Heart left ventricle (tissue), 16 donors: Measurements from ENCODE around the gene CDH13. TPM values are rescaled to one million over a fixed set of nuclear protein-coding genes. Genes with fewer than 3 reads are reported as not detected.

Experiments
- ATAC-seq, 4 donors: fragments of 200-7000 bp; cut with Tn5 transposase; one replicate each; pipeline ENCODE4 v1.9.1; 2020 to 2022; ENCODE audit warnings: moderate library complexity in 4 of 4, mild to moderate bottlenecking in 3 of 4, moderate number of reproducible peaks in 1 of 4
- DNase-seq, 5 donors: peaks; one replicate each; pipeline ENCODE4 v3.0.0-alpha.2; 2020
- H3K27ac ChIP-seq, 12 donors: fragments of 200-600 bp; sonication (generic) in 4 of 12; one replicate each; pipeline versions ENCODE4 v1.5.0 to v1.8.0; 2016 to 2022; ENCODE audit warnings: mild to moderate bottlenecking in 2 of 12
- H3K27me3 ChIP-seq, 9 donors: fragments of 200-600 bp; sonication (generic) in 2 of 9; one replicate each; pipeline versions ENCODE4 v1.5.1 to v1.8.0; 2016 to 2022; ENCODE audit warnings: mild to moderate bottlenecking in 3 of 9
- H3K36me3 ChIP-seq, 9 donors: fragments of 200-600 bp; sonication (generic) in 2 of 9; one replicate each; pipeline versions ENCODE4 v1.5.0 to v1.8.0; 2018 to 2022; ENCODE audit warnings: mild to moderate bottlenecking in 2 of 9
- H3K4me1 ChIP-seq, 12 donors: fragments of 200-600 bp; sonication (generic) in 4 of 12; one replicate each; pipeline versions ENCODE4 v1.5.0 to v1.8.0; 2016 to 2022; ENCODE audit warnings: mild to moderate bottlenecking in 3 of 12
- H3K4me3 ChIP-seq, 12 donors: fragments of 200-600 bp; sonication (generic) in 4 of 12; one replicate each; pipeline versions ENCODE4 v1.5.0 to v1.8.0; 2017 to 2022; ENCODE audit warnings: mild to moderate bottlenecking in 9 of 12, moderate library complexity in 4 of 12
- H3K9me3 ChIP-seq, 12 donors: fragments of 200-600 bp; sonication (generic) in 4 of 12; one replicate each; pipeline versions ENCODE4 v1.5.0 to v1.8.0; 2016 to 2022; ENCODE audit warnings: mild to moderate bottlenecking in 1 of 12
- CTCF ChIP-seq, 12 donors: fragments of 200-600 bp; sonication (generic) in 4 of 12; IDR thresholded peaks; one replicate each; pipeline versions ENCODE4 v1.5.0 to v1.8.0; 2018 to 2022; ENCODE audit warnings: antibody characterized with exemption in 12 of 12, mild to moderate bottlenecking in 5 of 12
- POLR2A ChIP-seq, 2 donors: fragments of 450-650 bp; IDR thresholded peaks; one replicate each; pipeline ENCODE4 v1.6.1; 2017; ENCODE audit warnings: antibody characterized with exemption in 2 of 2, mild to moderate bottlenecking in 2 of 2, moderate library complexity in 2 of 2
- WGBS, 4 donors: extraction: QIAGEN DNeasy Blood & Tissue Kit in 2 of 4; methylation state at CpG; one replicate each; pipeline versions ENCODE4 v1.1.5 to v1.1.7; 2013 to 2018; 5-methylcytosine and 5-hydroxymethylcytosine counted together
- intact Hi-C, 10 donors: fragments of 100-400 bp; cut with DNase I; formaldehyde crosslinking; loops; one replicate each; pipeline versions ENCODE4 v1.11.1 to v1.14.2; 2022
- polyA plus RNA-seq, 2 donors: library from polyadenylated mRNA; stranded (reverse); fragments of 200-250 nt; gene quantifications; one replicate each; pipeline ENCODE4 v1.2.3, GENCODE V29; 2013
- total RNA-seq, 9 donors: library from RNA; depleted of rRNA in 2 of 9; stranded (reverse); fragments of >200 nt in 2 of 9; fragmentation: NEBNext Ultra II Directional in 3 of 9; extraction: Animal tissue kit (Norgen Biotek cat#: 25700) in 3 of 9; gene quantifications; one replicate each; pipeline versions ENCODE4 v1.1.0 to v1.2.4, GENCODE V29; 2016 to 2023
- donor health status: ischemic (EF 13 %, LVEDD 7.1; RV severe dilation, severe dysfunction).
- donor health status: healthy with polysubstance abuse.
- donor health status: DM: no; HTN: yes; CAD: no.
- donor health status: DM: no; HTN: no; CAD: no.
- donor health status: ischemic (EF 25% LVEDD 6.9; RV normal size, moderate dysfunction).
- donor health status: ischemic (EF 25% LVEDD 5.7; RV mildly dilated, moderate dysfunction).
- donor health status: healthy.
- donor health status: DM: yes; HTN: yes; CAD: no.
- donor health status: ischemic (EF 35%, LVEDD 5.7; RV mildly dilated, moderate dysfunction).
- donor health status: nonischemic (EF 11% LVEDD 7.7; RV severe dilation, severe dysfunction).
- donor health status: DM: yes; HTN: yes; CAD: no.
- donor health status: PGD.
- donor health status: ischemic (EF 29% LVEDD 5.4; RV normal size, mild dysfunction).
- donor health status: nonischemic (EF 23%, LVEDD 6.1; RV moderate dilation, normal function).

CDH13 gene
- total and polyA plus RNA-seq, 11 donors: 15.0 to 172 (median 137) TPM

GRCh38 chr16:82900559-82900958 is 273.8 kb downstream of the CDH13 start:
- DNase-seq (no peak), ATAC-seq (no peak)
- Histone ChIP-seq H3K9me3 (no peaks in the 10 kb centered on the region), H3K36me3 (no peaks in the 10 kb centered on the region), H3K27me3 (no peaks in the 10 kb centered on the region), H3K4me3 (no peak overlapping the region), H3K4me1 (peaks cover 0 to 13% (median 8%) of the 10 kb centered on the region in 12 donors), H3K27ac (no peak overlapping the region)
- TF ChIP-seq POLR2A (IDR thresholded peaks at IDR 0.05) (no peak), CTCF (IDR thresholded peaks at IDR 0.05) (no peak)
- intact Hi-C loops: no loop called here
- WGBS, 4 donors: 56 to 68% (median 61%) methylated on average over 8 of the region's 8 CpGs

GRCh38 chr16:82911925-82912324 is 285.2 kb downstream of the CDH13 start:
- H3K4me1 ChIP-seq: peaks cover 0 to 15% (median 4%) of the 10 kb centered on the region in 12 donors
- no peak for TF ChIP-seq CTCF (IDR thresholded peaks at IDR 0.05)
- TF ChIP-seq POLR2A (IDR thresholded peaks at IDR 0.05): no peak
- DNase-seq: no peak
- no peaks in the 10 kb centered on the region for H3K27me3 ChIP-seq
- intact Hi-C loops: no loop called here
- H3K27ac ChIP-seq: no peak overlapping the region
- H3K36me3 ChIP-seq: no peaks in the 10 kb centered on the region
- ATAC-seq: no peak
- H3K9me3 ChIP-seq: no peaks in the 10 kb centered on the region
- WGBS, 4 donors: 76 to 87% (median 82%) methylated on average over 10 of the region's 10 CpGs
- H3K4me3 ChIP-seq: no peak overlapping the region

GRCh38 chr16:82915139-82915824 is 288.5 kb downstream of the CDH13 start:
- no peak overlapping the region for H3K4me3 ChIP-seq
- no peaks in the 10 kb centered on the region for H3K9me3 ChIP-seq
- TF ChIP-seq CTCF (IDR thresholded peaks at IDR 0.05) (no peak), POLR2A (IDR thresholded peaks at IDR 0.05) (no peak)
- no peak for DNase-seq
- WGBS, 4 donors: 54 to 65% (median 60%) methylated on average over 9 of the region's 9 CpGs
- H3K27me3 ChIP-seq: no peaks in the 10 kb centered on the region
- H3K4me1 ChIP-seq: peaks cover 0 to 15% (median 4%) of the 10 kb centered on the region in 12 donors
- H3K36me3 ChIP-seq: no peaks in the 10 kb centered on the region
- ATAC-seq: peak; percentile 14 to 63 (median 48)
- H3K27ac ChIP-seq: peak overlapping the region in 4 of 12 donors; percentile 19 to 49 (median 30)
- intact Hi-C loops: loop anchor here in 1 of 10 donors (5.0 kb wide), 1 partner anchor 42 kb away; no protein-coding TSS in a partner anchor

GRCh38 chr16:82917886-82918595 is 291.3 kb downstream of the CDH13 start:
- TF ChIP-seq CTCF (IDR thresholded peaks at IDR 0.05): no peak
- no peak for TF ChIP-seq POLR2A (IDR thresholded peaks at IDR 0.05)
- H3K36me3 ChIP-seq: no peaks in the 10 kb centered on the region
- H3K4me1 ChIP-seq: peaks cover 0 to 15% (median 4%) of the 10 kb centered on the region in 12 donors
- peaks cover 0 to 11% (median 0%) of the 10 kb centered on the region in 12 donors for H3K9me3 ChIP-seq
- no peak overlapping the region for H3K27ac ChIP-seq
- no peak for DNase-seq
- intact Hi-C loops: loop anchor here in 1 of 10 donors (5.0 kb wide), 1 partner anchor 39 kb away; no protein-coding TSS in a partner anchor
- no peaks in the 10 kb centered on the region for H3K27me3 ChIP-seq
- no peak overlapping the region for H3K4me3 ChIP-seq
- no peak for ATAC-seq
- 72 to 94% (median 89%) methylated on average over 5 of the region's 5 CpGs for WGBS, 4 donors
